GM19035 (cell line): Measurements from ENCODE around the gene RPP14.
"Not testable (repeated sequence)": the region's sequence is repeated elsewhere in the genome, so short reads cannot be mapped to it uniquely, and the experiment has no call there.

Experiments
- ATAC-seq: cut with Tn5 transposase; IDR thresholded peaks from one replicate; pipeline ENCODE4 v1.9.1; 2021; ENCODE audit not compliant: unreplicated experiment

Gene RPP14

GRCh38 chr3:58331593-58332152 is 25.6 kb downstream of the RPP14 start:
- ATAC-seq, result no peak

GRCh38 chr3:58332575-58333188 is 26.6 kb downstream of the RPP14 start, which contains the start of gene PXK:
Gene PXK, plus strand, starts transcription at chr3:58332892. Its CDS starts 97 bp downstream, at chr3:58332989.
- peak; percentile 91 for ATAC-seq

- peak; percentile 40 for ATAC-seq
Observed at GRCh38 chr3:58333206-58334012, 27.4 kb downstream of the RPP14 start.

GRCh38 chr3:58334013-58334321 is 27.9 kb downstream of the RPP14 start:
- ATAC-seq, result no peak

- ATAC-seq, result no peak
Observed at GRCh38 chr3:58334506-58334884, 28.4 kb downstream of the RPP14 start.

GRCh38 chr3:58335652-58335947 is 29.6 kb downstream of the RPP14 start:
- no peak for ATAC-seq

- ATAC-seq, result no peak
Observed at GRCh38 chr3:58336135-58336882, 30.3 kb downstream of the RPP14 start.

GRCh38 chr3:58337190-58337589 is 31.1 kb downstream of the RPP14 start:
- ATAC-seq, result no peak

GRCh38 chr3:58339146-58339545 is 33.1 kb downstream of the RPP14 start:
- not testable (repeated sequence) for ATAC-seq

- no peak for ATAC-seq
Observed at GRCh38 chr3:58340594-58341244, 34.7 kb downstream of the RPP14 start.

GRCh38 chr3:58341376-58341775 is 35.3 kb downstream of the RPP14 start:
- no peak for ATAC-seq

- no peak for ATAC-seq
Observed at GRCh38 chr3:58342676-58343075, 36.6 kb downstream of the RPP14 start.

GRCh38 chr3:58345457-58345856 is 39.4 kb downstream of the RPP14 start:
- no peak for ATAC-seq

- no peak for ATAC-seq
Observed at GRCh38 chr3:58346368-58346767, 40.3 kb downstream of the RPP14 start.

- ATAC-seq, result no peak
Observed at GRCh38 chr3:58347984-58348383, 41.9 kb downstream of the RPP14 start.

- peak; percentile 83 for ATAC-seq
Observed at GRCh38 chr3:58349792-58350626, 44.0 kb downstream of the RPP14 start.

- peak; percentile 12 for ATAC-seq
Observed at GRCh38 chr3:58350627-58351013, 44.6 kb downstream of the RPP14 start.

- ATAC-seq, result no peak
Observed at GRCh38 chr3:58351920-58352319, 45.9 kb downstream of the RPP14 start.

- no peak for ATAC-seq
Observed at GRCh38 chr3:58352626-58353025, 46.6 kb downstream of the RPP14 start.

- no peak for ATAC-seq
Observed at GRCh38 chr3:58353722-58354553, 47.9 kb downstream of the RPP14 start.
